Activated naive CD4-positive, alpha-beta T cell treated with anti-CD3 and anti-CD28 coated beads for 36 hours (primary cell): ENCODE data around the gene HOOK1. TPM values are rescaled to one million over a fixed set of nuclear protein-coding genes. Genes with fewer than 3 reads are reported as not detected.

ENCODE experiments used
- CTCF ChIA-PET: fragments of 350-600 bp; sonication (Branson Sonifier 250); formaldehyde crosslinking; loops from one replicate; lab custom pipeline; 2021; ENCODE audit warnings: antibody characterized with exemption; lab: Charles Lee
- DNase-seq: peaks from one replicate; pipeline ENCODE4 v3.0.0-alpha.2; 2020
- H3K27ac Mint-ChIP-seq: one replicate; pipeline ENCODE4 v1.8.0; 2021; ENCODE audit warnings: mild to moderate bottlenecking, mixed read lengths
- H3K27me3 Mint-ChIP-seq: one replicate; pipeline ENCODE4 v1.8.0; 2021; ENCODE audit warnings: low read depth, mixed read lengths
- H3K36me3 Mint-ChIP-seq: one replicate; pipeline ENCODE4 v1.8.0; 2021; ENCODE audit warnings: low read depth, mixed read lengths
- H3K4me1 Mint-ChIP-seq: one replicate; pipeline ENCODE4 v1.8.0; 2021; ENCODE audit warnings: low read depth, mixed read lengths
- H3K4me3 Mint-ChIP-seq: one replicate; pipeline ENCODE4 v1.8.0; 2021; ENCODE audit warnings: mild to moderate bottlenecking, moderate library complexity, mixed read lengths
- H3K9me3 Mint-ChIP-seq: one replicate; pipeline ENCODE4 v1.8.0; 2021; ENCODE audit warnings: mixed read lengths
- intact Hi-C: fragments of 100-400 bp; cut with micrococcal nuclease; formaldehyde crosslinking; loops from one replicate; pipeline ENCODE4 v1.15.1; 2023
- total RNA-seq, 2 experiments: library from RNA; stranded (reverse); gene quantifications; one replicate each; pipeline ENCODE4 v1.2.3, GENCODE V29; 2021

Gene HOOK1
- total RNA-seq, 2 experiments from 2014 or later: 16.0 to 17.7 TPM

- intact Hi-C loops: no loop called here
- H3K27ac Mint-ChIP-seq: no peak overlapping the region
- H3K36me3 Mint-ChIP-seq: peaks cover 2% of the 10 kb centered on the region
- no peaks in the 10 kb centered on the region for H3K27me3 Mint-ChIP-seq
- no peak for DNase-seq
- no peak overlapping the region for H3K4me3 Mint-ChIP-seq
- CTCF ChIA-PET: interaction anchor here (0.5 kb wide), 1 partner anchor 12 kb away, joined by 4 read pairs; no protein-coding TSS in a partner anchor
- peaks cover 19% of the 10 kb centered on the region for H3K9me3 Mint-ChIP-seq
- H3K4me1 Mint-ChIP-seq: peaks cover 3% of the 10 kb centered on the region
These were observed 25.9 kb upstream of the HOOK1 start for GRCh38 chr1:59788825-59789224.

GRCh38 chr1:59798600-59798999 is 16.1 kb upstream of the HOOK1 start:
- intact Hi-C loops: no loop called here
- CTCF ChIA-PET: no interaction called here

GRCh38 chr1:59803458-59804038 is 11.2 kb upstream of the HOOK1 start:
- Mint-ChIP-seq H3K4me3 (no peak overlapping the region), H3K27ac (no peak overlapping the region), H3K27me3 (peaks cover 5% of the 10 kb centered on the region), H3K9me3 (no peaks in the 10 kb centered on the region), H3K36me3 (no peaks in the 10 kb centered on the region), H3K4me1 (peaks cover 2% of the 10 kb centered on the region)
- intact Hi-C loops: no loop called here
- DNase-seq: no peak
- CTCF ChIA-PET: no interaction called here

More at GRCh38 chr1:59798600-59798999, 16.1 kb upstream of the HOOK1 start:
- no peak for DNase-seq
- peaks cover 2% of the 10 kb centered on the region for H3K4me1 Mint-ChIP-seq
- H3K27ac Mint-ChIP-seq: no peak overlapping the region
- H3K4me3 Mint-ChIP-seq: no peak overlapping the region
- no peaks in the 10 kb centered on the region for H3K36me3 Mint-ChIP-seq
- peaks cover 8% of the 10 kb centered on the region for H3K9me3 Mint-ChIP-seq
- H3K27me3 Mint-ChIP-seq: peaks cover 3% of the 10 kb centered on the region

- DNase-seq: no peak
- intact Hi-C loops: no loop called here
- no peak overlapping the region for H3K27ac Mint-ChIP-seq
- no peak overlapping the region for H3K4me3 Mint-ChIP-seq
- H3K27me3 Mint-ChIP-seq: peaks cover 8% of the 10 kb centered on the region
- CTCF ChIA-PET: interaction anchor here (0.7 kb wide), 1 partner anchor 38 kb away, joined by 3 read pairs; no protein-coding TSS in a partner anchor
- H3K36me3 Mint-ChIP-seq: no peaks in the 10 kb centered on the region
- peaks cover 2% of the 10 kb centered on the region for H3K4me1 Mint-ChIP-seq
- H3K9me3 Mint-ChIP-seq: no peaks in the 10 kb centered on the region
These were observed 10.4 kb upstream of the HOOK1 start for GRCh38 chr1:59804301-59804700.

GRCh38 chr1:59805554-59805953 is 9.2 kb upstream of the HOOK1 start:
- Mint-ChIP-seq H3K4me1 (peaks cover 2% of the 10 kb centered on the region), H3K27ac (no peak overlapping the region), H3K36me3 (no peaks in the 10 kb centered on the region), H3K9me3 (no peaks in the 10 kb centered on the region), H3K4me3 (no peak overlapping the region), H3K27me3 (peaks cover 14% of the 10 kb centered on the region)
- intact Hi-C loops: no loop called here
- CTCF ChIA-PET: interaction anchor here (0.6 to 1.3 kb wide), 2 partner anchors 144 to 1083 kb away, joined by 3 read pairs; no protein-coding TSS in a partner anchor
- no peak for DNase-seq

- intact Hi-C loops: loop anchor here (1.0 to 10.0 kb wide), 9 partner anchors 13 to 1268 kb away; partner anchors contain the start of genes CYP2J2, JUN, MYSM1 and OMA1
These were observed 409 bp upstream of the HOOK1 start for GRCh38 chr1:59814180-59814900.

GRCh38 chr1:59815892-59816291 is 1.1 kb downstream of the HOOK1 start:
- Mint-ChIP-seq H3K36me3 (no peaks in the 10 kb centered on the region), H3K27ac (no peak overlapping the region), H3K4me3 (no peak overlapping the region), H3K27me3 (peaks cover 3% of the 10 kb centered on the region), H3K4me1 (peaks cover 15% of the 10 kb centered on the region), H3K9me3 (no peaks in the 10 kb centered on the region)
- intact Hi-C loops: loop anchor here (10.0 kb wide), 2 partner anchors 741 to 911 kb away; no protein-coding TSS in a partner anchor
- CTCF ChIA-PET: interaction anchor here (1.5 kb wide), 1 partner anchor 131 kb away, joined by 4 read pairs; no protein-coding TSS in a partner anchor
- DNase-seq: no peak

More at GRCh38 chr1:59814180-59814900, 409 bp upstream of the HOOK1 start:
- peaks cover 3% of the 10 kb centered on the region for H3K4me1 Mint-ChIP-seq
- CTCF ChIA-PET: interaction anchor here (0.5 to 1.5 kb wide), 2 partner anchors 133 to 1647 kb away, joined by 4 read pairs; no protein-coding TSS in a partner anchor
- peak overlapping the region; percentile 78 for H3K27ac Mint-ChIP-seq
- peaks cover 8% of the 10 kb centered on the region for H3K27me3 Mint-ChIP-seq
- DNase-seq: peak; percentile 93
- H3K36me3 Mint-ChIP-seq: no peaks in the 10 kb centered on the region
- H3K4me3 Mint-ChIP-seq: no peak overlapping the region
- no peaks in the 10 kb centered on the region for H3K9me3 Mint-ChIP-seq

- Mint-ChIP-seq H3K27me3 (no peaks in the 10 kb centered on the region), H3K4me1 (peaks cover 15% of the 10 kb centered on the region), H3K9me3 (no peaks in the 10 kb centered on the region), H3K4me3 (no peak overlapping the region), H3K36me3 (no peaks in the 10 kb centered on the region), H3K27ac (no peak overlapping the region)
- CTCF ChIA-PET: no interaction called here
- no peak for DNase-seq
- intact Hi-C loops: loop anchor here (10.0 kb wide), 2 partner anchors 742 to 912 kb away; no protein-coding TSS in a partner anchor
These were observed 1.6 kb downstream of the HOOK1 start for GRCh38 chr1:59816318-59816878.

GRCh38 chr1:59819566-59820438 is 5.1 kb downstream of the HOOK1 start:
- CTCF ChIA-PET: interaction anchor here (1.2 kb wide), 1 partner anchor 60 kb away, joined by 3 read pairs; no protein-coding TSS in a partner anchor
- peaks cover 13% of the 10 kb centered on the region for H3K36me3 Mint-ChIP-seq
- DNase-seq: no peak
- no peak overlapping the region for H3K27ac Mint-ChIP-seq
- no peaks in the 10 kb centered on the region for H3K27me3 Mint-ChIP-seq
- H3K9me3 Mint-ChIP-seq: no peaks in the 10 kb centered on the region
- no peak overlapping the region for H3K4me3 Mint-ChIP-seq
- intact Hi-C loops: loop anchor here (10.0 kb wide), 2 partner anchors 745 to 915 kb away; no protein-coding TSS in a partner anchor
- peaks cover 12% of the 10 kb centered on the region for H3K4me1 Mint-ChIP-seq

- H3K9me3 Mint-ChIP-seq: no peaks in the 10 kb centered on the region
- H3K27ac Mint-ChIP-seq: no peak overlapping the region
- H3K4me3 Mint-ChIP-seq: no peak overlapping the region
- intact Hi-C loops: loop anchor here (1.0 kb wide), 1 partner anchor 13 kb away; the partner anchor contains the start of gene HOOK1
- no peak for DNase-seq
- peaks cover 28% of the 10 kb centered on the region for H3K36me3 Mint-ChIP-seq
- peaks cover 5% of the 10 kb centered on the region for H3K4me1 Mint-ChIP-seq
- H3K27me3 Mint-ChIP-seq: no peaks in the 10 kb centered on the region
- CTCF ChIA-PET: no interaction called here
These were observed 12.4 kb downstream of the HOOK1 start for GRCh38 chr1:59827055-59827643.

GRCh38 chr1:59828160-59828559 is 13.4 kb downstream of the HOOK1 start:
- Mint-ChIP-seq H3K27me3 (no peaks in the 10 kb centered on the region), H3K9me3 (no peaks in the 10 kb centered on the region), H3K36me3 (peaks cover 26% of the 10 kb centered on the region), H3K27ac (no peak overlapping the region), H3K4me1 (peaks cover 5% of the 10 kb centered on the region), H3K4me3 (no peak overlapping the region)
- intact Hi-C loops: no loop called here
- CTCF ChIA-PET: no interaction called here
- DNase-seq: no peak
